BE2C (cell line): Measurements from ENCODE around the gene IGLL5.
"Not testable (repeated sequence)": the region's sequence is repeated elsewhere in the genome, so short reads cannot be mapped to it uniquely, and the experiment has no call there.

Experiments used
- DNase-seq: peaks from one replicate; pipeline ENCODE4 v3.0.0-alpha.2; 2020
- H3K27me3 ChIP-seq: fragments of 250-450 bp; sonication (Bioruptor Pico); 2 replicates; pipeline ENCODE4 v1.5.1; 2020; ENCODE audit warnings: mild to moderate bottlenecking
- H3K36me3 ChIP-seq: fragments of 250-450 bp; sonication (Bioruptor Pico); 2 replicates; pipeline ENCODE4 v1.5.1; 2020; ENCODE audit warnings: mild to moderate bottlenecking
- H3K4me1 ChIP-seq: fragments of 250-450 bp; sonication (Bioruptor Pico); 2 replicates; pipeline ENCODE4 v1.5.1; 2020
- H3K4me3 ChIP-seq: 2 replicates; pipeline ENCODE4 v1.5.1; 2011; ENCODE audit warnings: low read depth, low read length
- H3K9me3 ChIP-seq: fragments of 250-450 bp; sonication (Bioruptor Pico); 2 replicates; pipeline ENCODE4 v1.5.1; 2020
- CTCF ChIP-seq: IDR thresholded peaks from 2 replicates; pipeline ENCODE4 v1.5.1; 2012; ENCODE audit warnings: mild to moderate bottlenecking, low read depth, low read length

IGLL5 gene

GRCh38 chr22:22918297-22918965, 30.8 kb downstream of the IGLL5 start:
- H3K4me1 ChIP-seq: no peaks in the 10 kb centered on the region
- DNase-seq: no peak
- no peak for TF ChIP-seq CTCF
- H3K36me3 ChIP-seq: no peaks in the 10 kb centered on the region; the same call in 1 of the 2 replicates
- H3K27me3 ChIP-seq: no peaks in the 10 kb centered on the region; the same call in 1 of the 2 replicates
- H3K4me3 ChIP-seq: no peak overlapping the region
- H3K9me3 ChIP-seq: no peaks in the 10 kb centered on the region

GRCh38 chr22:22919041-22919440, 31.4 kb downstream of the IGLL5 start:
- no peak for TF ChIP-seq CTCF
- Histone ChIP-seq H3K4me1 (no peaks in the 10 kb centered on the region), H3K4me3 (no peak overlapping the region), H3K36me3 (no peaks in the 10 kb centered on the region), H3K27me3 (no peaks in the 10 kb centered on the region; the same call in 1 of the 2 replicates), H3K9me3 (no peaks in the 10 kb centered on the region)
- DNase-seq: no peak

- H3K36me3 ChIP-seq: no peaks in the 10 kb centered on the region
- no peak for DNase-seq
- H3K9me3 ChIP-seq: no peaks in the 10 kb centered on the region
- H3K4me3 ChIP-seq: no peak overlapping the region
- no peaks in the 10 kb centered on the region for H3K4me1 ChIP-seq
- no peaks in the 10 kb centered on the region for H3K27me3 ChIP-seq
- TF ChIP-seq CTCF: no peak
Measured at GRCh38 chr22:22920104-22920654, 32.6 kb downstream of the IGLL5 start.

GRCh38 chr22:22920910-22921550, 33.4 kb downstream of the IGLL5 start:
- DNase-seq: no peak
- no peak for TF ChIP-seq CTCF
- no peaks in the 10 kb centered on the region for H3K36me3 ChIP-seq
- no peaks in the 10 kb centered on the region for H3K4me1 ChIP-seq
- H3K4me3 ChIP-seq: no peak overlapping the region
- H3K9me3 ChIP-seq: no peaks in the 10 kb centered on the region
- no peaks in the 10 kb centered on the region; the same call in 1 of the 2 replicates for H3K27me3 ChIP-seq

GRCh38 chr22:22921575-22921974, 34.0 kb downstream of the IGLL5 start:
- TF ChIP-seq CTCF: no peak
- Histone ChIP-seq H3K4me1 (no peaks in the 10 kb centered on the region), H3K27me3 (no peaks in the 10 kb centered on the region; the same call in 1 of the 2 replicates), H3K4me3 (no peak overlapping the region), H3K9me3 (no peaks in the 10 kb centered on the region), H3K36me3 (no peaks in the 10 kb centered on the region)
- DNase-seq: no peak

GRCh38 chr22:22922092-22922953, 34.7 kb downstream of the IGLL5 start:
- H3K4me3 ChIP-seq, H3K36me3 ChIP-seq, H3K4me1 ChIP-seq, H3K9me3 ChIP-seq, DNase-seq, H3K27me3 ChIP-seq: not testable (repeated sequence)
